HUES64 (cell line): Measurements from ENCODE around the gene SLC34A1.

Experiments used
- H3K27ac ChIP-seq: 2 replicates; pipeline ENCODE4 v1.7.0; 2013; ENCODE audit warnings: low read depth, low read length, inconsistent platforms
- H3K27me3 ChIP-seq: 2 replicates; pipeline ENCODE4 v1.6.1; 2013; ENCODE audit warnings: mild to moderate bottlenecking, low read length; ENCODE audit not compliant: insufficient read depth
- H3K36me3 ChIP-seq: 2 replicates; pipeline ENCODE4 v1.6.1; 2013; ENCODE audit warnings: mild to moderate bottlenecking, low read length; ENCODE audit not compliant: insufficient read depth
- H3K4me1 ChIP-seq: 2 replicates; pipeline ENCODE4 v1.6.1; 2013; ENCODE audit warnings: mild to moderate bottlenecking, low read length, moderate library complexity; ENCODE audit not compliant: insufficient read depth
- H3K4me3 ChIP-seq: 2 replicates; pipeline ENCODE4 v1.5.1; 2013; ENCODE audit warnings: mild to moderate bottlenecking, low read length, moderate library complexity
- H3K9ac ChIP-seq: 2 replicates; pipeline ENCODE4 v1.6.1; 2013; ENCODE audit warnings: mild to moderate bottlenecking, low read depth, low read length
- H3K9me3 ChIP-seq: 2 replicates; pipeline ENCODE4 v1.6.1; 2013; ENCODE audit warnings: low read depth, low read length; ENCODE audit not compliant: insufficient read depth
- WGBS: fragments of 150-250, 120-280 bp; methylation state at CpG from one replicate; pipeline ENCODE4 v1.1.7; 2013; ENCODE audit warnings: missing lambda C conversion rate; 5-methylcytosine and 5-hydroxymethylcytosine counted together

SLC34A1 gene

GRCh38 chr5:177390363-177391300, 6.4 kb downstream of the SLC34A1 start:
- WGBS: 37% methylated on average over 13 of the region's 13 CpGs
- H3K27ac ChIP-seq: no peak overlapping the region
- H3K9ac ChIP-seq: no peak overlapping the region
- H3K36me3 ChIP-seq: no peaks in the 10 kb centered on the region
- H3K27me3 ChIP-seq: peaks cover 18% of the 10 kb centered on the region
- H3K4me3 ChIP-seq: no peak overlapping the region
- no peaks in the 10 kb centered on the region; the same call in 1 of the 2 replicates for H3K4me1 ChIP-seq
- no peaks in the 10 kb centered on the region for H3K9me3 ChIP-seq

- H3K4me1 ChIP-seq: no peaks in the 10 kb centered on the region; the same call in 1 of the 2 replicates
- no peaks in the 10 kb centered on the region for H3K9me3 ChIP-seq
- no peak overlapping the region for H3K4me3 ChIP-seq
- H3K36me3 ChIP-seq: no peaks in the 10 kb centered on the region
- peaks cover 18% of the 10 kb centered on the region for H3K27me3 ChIP-seq
- H3K9ac ChIP-seq: no peak overlapping the region
- no peak overlapping the region for H3K27ac ChIP-seq
- 66% methylated on average over 5 of the region's 5 CpGs for WGBS
Measured at GRCh38 chr5:177392765-177393164, 8.5 kb downstream of the SLC34A1 start.

- H3K9me3 ChIP-seq: no peaks in the 10 kb centered on the region
Measured at GRCh38 chr5:177393206-177393765, 9.1 kb downstream of the SLC34A1 start.

GRCh38 chr5:177393990-177394389, 9.8 kb downstream of the SLC34A1 start:
- Histone ChIP-seq H3K4me3 (no peak overlapping the region), H3K4me1 (no peaks in the 10 kb centered on the region; the same call in 1 of the 2 replicates), H3K36me3 (no peaks in the 10 kb centered on the region), H3K27ac (no peak overlapping the region), H3K27me3 (peaks cover 14% of the 10 kb centered on the region), H3K9me3 (no peaks in the 10 kb centered on the region), H3K9ac (no peak overlapping the region)
- 75% methylated on average over 5 of the region's 5 CpGs for WGBS

More at GRCh38 chr5:177393206-177393765, 9.1 kb downstream of the SLC34A1 start:
- Histone ChIP-seq H3K27me3 (peaks cover 18% of the 10 kb centered on the region), H3K4me1 (no peaks in the 10 kb centered on the region; the same call in 1 of the 2 replicates), H3K9ac (no peak overlapping the region), H3K36me3 (no peaks in the 10 kb centered on the region), H3K27ac (no peak overlapping the region), H3K4me3 (no peak overlapping the region)
- 83% methylated on average over 1 of the region's 1 CpG for WGBS

GRCh38 chr5:177396078-177396477, 11.8 kb downstream of the SLC34A1 start:
- Histone ChIP-seq H3K9me3 (no peaks in the 10 kb centered on the region), H3K9ac (no peak overlapping the region), H3K4me1 (no peaks in the 10 kb centered on the region), H3K4me3 (no peak overlapping the region), H3K27me3 (peaks cover 18% of the 10 kb centered on the region), H3K36me3 (no peaks in the 10 kb centered on the region), H3K27ac (no peak overlapping the region)
- 64% methylated on average over 8 of the region's 8 CpGs for WGBS

GRCh38 chr5:177396807-177397206, 12.6 kb downstream of the SLC34A1 start:
- 94% methylated on average over 10 of the region's 10 CpGs for WGBS
- no peak overlapping the region for H3K27ac ChIP-seq
- no peaks in the 10 kb centered on the region for H3K4me1 ChIP-seq
- no peak overlapping the region for H3K4me3 ChIP-seq
- H3K9me3 ChIP-seq: no peaks in the 10 kb centered on the region
- H3K27me3 ChIP-seq: peaks cover 25% of the 10 kb centered on the region
- no peak overlapping the region for H3K9ac ChIP-seq
- H3K36me3 ChIP-seq: no peaks in the 10 kb centered on the region

- H3K36me3 ChIP-seq: no peaks in the 10 kb centered on the region
- no peaks in the 10 kb centered on the region for H3K4me1 ChIP-seq
- peaks cover 36% of the 10 kb centered on the region for H3K27me3 ChIP-seq
- no peaks in the 10 kb centered on the region for H3K9me3 ChIP-seq
- no peak overlapping the region for H3K9ac ChIP-seq
- H3K4me3 ChIP-seq: no peak overlapping the region
- H3K27ac ChIP-seq: no peak overlapping the region
- WGBS: 92% methylated on average over 15 of the region's 16 CpGs
Measured at GRCh38 chr5:177397875-177398390, 13.7 kb downstream of the SLC34A1 start.

- Histone ChIP-seq H3K9ac (no peak within 1 kb of the TSS; the same call in 1 of the 2 replicates), H3K27ac (no peak within 1 kb of the TSS), H3K27me3 (peaks cover 59% of the 10 kb centered on the region), H3K36me3 (no peaks in the 10 kb centered on the region), H3K9me3 (no peaks in the 10 kb centered on the region), H3K4me3 (peak within 1 kb of the TSS; percentile 33; the same call in 1 of the 2 replicates), H3K4me1 (no peaks in the 10 kb centered on the region)
- 88% methylated on average over 92 of the region's 92 CpGs for WGBS
Measured at GRCh38 chr5:177399997-177400868, 16.0 kb downstream of the SLC34A1 start, which contains the start of gene PFN3. TSS of gene PFN3 (minus strand) at chr5:177400661. CDS start at chr5:177400576, 85 bp downstream.

GRCh38 chr5:177402271-177403043, 18.2 kb downstream of the SLC34A1 start:
- WGBS: 12% methylated on average over 49 of the region's 49 CpGs
- H3K27me3 ChIP-seq: peaks cover 78% of the 10 kb centered on the region
- H3K4me1 ChIP-seq: no peaks in the 10 kb centered on the region
- H3K9ac ChIP-seq: no peak overlapping the region; the same call in 1 of the 2 replicates
- H3K9me3 ChIP-seq: no peaks in the 10 kb centered on the region
- no peaks in the 10 kb centered on the region for H3K36me3 ChIP-seq
- H3K4me3 ChIP-seq: peak overlapping the region; percentile 48
- no peak overlapping the region for H3K27ac ChIP-seq
